WTC11 (cell line): Measurements from ENCODE around the gene STIP1.

Experiments used
- CREM ChIP-seq: sonication (generic); formaldehyde crosslinking; IDR thresholded peaks from 2 replicates; pipeline ENCODE4 v1.8.1; 2022; ENCODE audit warnings: mild to moderate bottlenecking, missing genetic modification reagents, moderate library complexity
- CTCF ChIP-seq: fragments of 200-600 bp; IDR thresholded peaks from 2 replicates; pipeline ENCODE4 v1.8.0; 2022; ENCODE audit warnings: antibody characterized with exemption
- FOXJ3 ChIP-seq: sonication (generic); formaldehyde crosslinking; IDR thresholded peaks from 2 replicates; pipeline ENCODE4 v1.9.0; 2021; ENCODE audit warnings: missing genetic modification reagents, mild to moderate bottlenecking, borderline replicate concordance
- TCF7 ChIP-seq: sonication (generic); formaldehyde crosslinking; IDR thresholded peaks from 2 replicates; pipeline ENCODE4 v1.8.0; 2022; ENCODE audit warnings: mild to moderate bottlenecking, low read depth, missing genetic modification reagents, moderate library complexity
- USF2 ChIP-seq: sonication (generic); formaldehyde crosslinking; IDR thresholded peaks from 2 replicates; pipeline ENCODE4 v1.8.1; 2023; ENCODE audit warnings: mild to moderate bottlenecking, missing genetic modification reagents, moderate library complexity
- ZNF317 ChIP-seq: sonication (generic); formaldehyde crosslinking; IDR thresholded peaks from 2 replicates; pipeline ENCODE4 v1.8.1; 2023; ENCODE audit warnings: low read depth, mild to moderate bottlenecking, moderate library complexity, missing genetic modification reagents, borderline replicate concordance
- ZNF512 ChIP-seq: sonication (generic); formaldehyde crosslinking; IDR thresholded peaks from 2 replicates; pipeline ENCODE4 v1.8.1; 2022; ENCODE audit warnings: missing genetic modification reagents, borderline replicate concordance

GRCh38 chr11:64163951-64164350 lies 22.0 kb upstream of the STIP1 start:
- TF ChIP-seq ZNF512 (CRISPR knock-in tag) (no peak), CTCF (no peak), CREM (CRISPR knock-in tag) (no peak), USF2 (CRISPR knock-in tag) (no peak), ZNF317 (no peak), TCF7 (CRISPR knock-in tag) (no peak), FOXJ3 (CRISPR knock-in tag) (no peak)
